Peyer's patch (tissue), 4 donors: ENCODE measurements around the gene EPDR1.

ENCODE experiments used
- POLR2A ChIP-seq, 2 donors: fragments of 450-650 bp; IDR thresholded peaks; one replicate each; pipeline ENCODE4 v1.5.1; 2017; ENCODE audit warnings: antibody characterized with exemption in 2 of 2, mild to moderate bottlenecking in 2 of 2, moderate library complexity in 2 of 2
- TF ChIP-seq, protein P1 (sequence below), 6 experiments: fragments of 450-650 bp in 4 of 6; fragments of 200-600 bp in 2 of 6; sonication (generic) in 1 of 6; IDR thresholded peaks; one replicate each; pipeline ENCODE4 v1.5.1; 2017 to 2019; ENCODE audit warnings: antibody characterized with exemption in 6 of 6, mild to moderate bottlenecking in 3 of 6, moderate library complexity in 1 of 6

- TF ChIP-seq, protein P1, sequence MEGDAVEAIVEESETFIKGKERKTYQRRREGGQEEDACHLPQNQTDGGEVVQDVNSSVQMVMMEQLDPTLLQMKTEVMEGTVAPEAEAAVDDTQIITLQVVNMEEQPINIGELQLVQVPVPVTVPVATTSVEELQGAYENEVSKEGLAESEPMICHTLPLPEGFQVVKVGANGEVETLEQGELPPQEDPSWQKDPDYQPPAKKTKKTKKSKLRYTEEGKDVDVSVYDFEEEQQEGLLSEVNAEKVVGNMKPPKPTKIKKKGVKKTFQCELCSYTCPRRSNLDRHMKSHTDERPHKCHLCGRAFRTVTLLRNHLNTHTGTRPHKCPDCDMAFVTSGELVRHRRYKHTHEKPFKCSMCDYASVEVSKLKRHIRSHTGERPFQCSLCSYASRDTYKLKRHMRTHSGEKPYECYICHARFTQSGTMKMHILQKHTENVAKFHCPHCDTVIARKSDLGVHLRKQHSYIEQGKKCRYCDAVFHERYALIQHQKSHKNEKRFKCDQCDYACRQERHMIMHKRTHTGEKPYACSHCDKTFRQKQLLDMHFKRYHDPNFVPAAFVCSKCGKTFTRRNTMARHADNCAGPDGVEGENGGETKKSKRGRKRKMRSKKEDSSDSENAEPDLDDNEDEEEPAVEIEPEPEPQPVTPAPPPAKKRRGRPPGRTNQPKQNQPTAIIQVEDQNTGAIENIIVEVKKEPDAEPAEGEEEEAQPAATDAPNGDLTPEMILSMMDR (IDR thresholded peaks at IDR 0.05): no peak
- TF ChIP-seq POLR2A (IDR thresholded peaks at IDR 0.05): no peak
Observed at GRCh38 chr7:37915438-37915837, 5.0 kb upstream of the EPDR1 start.
